H9 (cell line): Measurements from ENCODE around the gene ZNF738. TPM values are rescaled to one million over a fixed set of nuclear protein-coding genes. Genes with fewer than 3 reads are reported as not detected.

Experiments used
- DNase-seq: peaks from one replicate; pipeline ENCODE4 v3.0.0-alpha.2; 2017
- H2AFZ ChIP-seq: one replicate; pipeline ENCODE4 v1.6.1; 2013; ENCODE audit warnings: mild to moderate bottlenecking, low read length, control low read depth, moderate library complexity
- H2AK5ac ChIP-seq: 2 replicates; pipeline ENCODE4 v1.6.1; 2013; ENCODE audit warnings: low read length, control low read depth, mixed read lengths; ENCODE audit not compliant: insufficient read length
- H2BK120ac ChIP-seq: one replicate; pipeline ENCODE4 v1.6.1; 2013; ENCODE audit warnings: low read depth, mild to moderate bottlenecking, low read length, control low read depth, inconsistent platforms; ENCODE audit not compliant: poor library complexity, severe bottlenecking
- H2BK12ac ChIP-seq: 2 replicates; pipeline ENCODE4 v1.6.1; 2013; ENCODE audit warnings: low read length, control low read depth, mixed read lengths, low read depth; ENCODE audit not compliant: insufficient read length
- H2BK15ac ChIP-seq: 2 replicates; pipeline ENCODE4 v1.6.1; 2013; ENCODE audit warnings: low read depth, low read length, control low read depth
- H2BK20ac ChIP-seq: one replicate; pipeline ENCODE4 v1.6.1; 2013; ENCODE audit warnings: low read depth, mild to moderate bottlenecking, low read length, control low read depth, inconsistent platforms; ENCODE audit not compliant: poor library complexity, severe bottlenecking
- H2BK5ac ChIP-seq: 2 replicates; pipeline ENCODE4 v1.6.1; 2013; ENCODE audit warnings: low read length, control low read depth, mixed read lengths; ENCODE audit not compliant: insufficient read length
- H3K14ac ChIP-seq: 2 replicates; pipeline ENCODE4 v1.6.1; 2013; ENCODE audit warnings: low read length, control low read depth; ENCODE audit not compliant: insufficient read depth
- H3K18ac ChIP-seq: 2 replicates; pipeline ENCODE4 v1.6.1; 2013; ENCODE audit warnings: low read depth, mild to moderate bottlenecking, mixed read lengths, low read length, control low read depth; ENCODE audit not compliant: insufficient read length
- H3K23ac ChIP-seq: 2 replicates; pipeline ENCODE4 v1.6.1; 2013; ENCODE audit warnings: low read length, control low read depth, mixed read lengths, low read depth; ENCODE audit not compliant: insufficient read length
- H3K23me2 ChIP-seq: 2 replicates; pipeline ENCODE4 v1.6.1; 2013; ENCODE audit warnings: low read depth, mild to moderate bottlenecking, mixed read lengths, low read length, control low read depth; ENCODE audit not compliant: insufficient read length, poor library complexity, severe bottlenecking
- H3K27ac ChIP-seq: 2 replicates; pipeline ENCODE4 v1.5.1; 2013; ENCODE audit warnings: low read length, control low read depth, mixed read lengths, low read depth; ENCODE audit not compliant: insufficient read length
- H3K27me3 ChIP-seq: 2 replicates; pipeline ENCODE4 v1.6.1; 2013; ENCODE audit warnings: low read length, control low read depth, inconsistent platforms; ENCODE audit not compliant: insufficient read depth
- H3K4ac ChIP-seq: 2 replicates; pipeline ENCODE4 v1.6.1; 2013; ENCODE audit warnings: low read depth, mild to moderate bottlenecking, control low read depth, inconsistent platforms, low read length, moderate library complexity
- H3K4me1 ChIP-seq: 2 replicates; pipeline ENCODE4 v1.6.1; 2013; ENCODE audit warnings: low read length, control low read depth, inconsistent platforms; ENCODE audit not compliant: insufficient read depth
- H3K4me2 ChIP-seq: 2 replicates; pipeline ENCODE4 v1.6.1; 2013; ENCODE audit warnings: low read length, control low read depth, mixed read lengths; ENCODE audit not compliant: insufficient read length, insufficient read depth
- H3K56ac ChIP-seq: 2 replicates; pipeline ENCODE4 v1.6.1; 2013; ENCODE audit warnings: low read depth, mild to moderate bottlenecking, mixed read lengths, low read length, control low read depth; ENCODE audit not compliant: insufficient read length
- H3K79me1 ChIP-seq: 2 replicates; pipeline ENCODE4 v1.6.1; 2013; ENCODE audit warnings: low read depth, mild to moderate bottlenecking, moderate library complexity, low read length, control low read depth, inconsistent platforms; ENCODE audit not compliant: insufficient read depth, poor library complexity, severe bottlenecking
- H3K79me2 ChIP-seq: 2 replicates; pipeline ENCODE4 v1.6.1; 2013; ENCODE audit warnings: low read length, control low read depth, inconsistent platforms; ENCODE audit not compliant: insufficient read depth
- H3K9ac ChIP-seq: 2 replicates; pipeline ENCODE4 v1.6.1; 2013; ENCODE audit warnings: low read length, control low read depth, mixed read lengths; ENCODE audit not compliant: insufficient read length; ENCODE audit errors: extremely low read depth
- H3K9me3 ChIP-seq: one replicate; pipeline ENCODE4 v1.6.1; 2013; ENCODE audit warnings: low read depth, low read length, inconsistent platforms; ENCODE audit not compliant: control insufficient read depth
- H3T11ph ChIP-seq: one replicate; pipeline ENCODE4 v1.6.1; 2013; ENCODE audit warnings: mild to moderate bottlenecking, low read length, control low read depth, inconsistent platforms
- H4K20me1 ChIP-seq: one replicate; pipeline ENCODE4 v1.6.1; 2013; ENCODE audit not compliant: control insufficient read depth, insufficient read length, insufficient read depth
- H4K5ac ChIP-seq: 2 replicates; pipeline ENCODE4 v1.6.1; 2013; ENCODE audit warnings: low read depth, mild to moderate bottlenecking, mixed read lengths, low read length, control low read depth; ENCODE audit not compliant: insufficient read length
- H4K8ac ChIP-seq: replicated peaks from 2 replicates; pipeline ENCODE4 v1.6.1; 2013; ENCODE audit warnings: low read length, control low read depth, mixed read lengths, low read depth; ENCODE audit not compliant: insufficient read length
- H4K91ac ChIP-seq: 2 replicates; pipeline ENCODE4 v1.6.1; 2013; ENCODE audit warnings: low read depth, mild to moderate bottlenecking, moderate library complexity, mixed read lengths, low read length, control low read depth; ENCODE audit not compliant: insufficient read length
- H3K27ac Mint-ChIP-seq, 3 experiments: 2 replicates in 2 of 3; 3 replicates in 1 of 3; pipeline ENCODE4 v1.8.0; 2020 to 2021; ENCODE audit warnings: mixed read lengths in 3 of 3, mild to moderate bottlenecking in 1 of 3, moderate library complexity in 1 of 3
- H3K27me3 Mint-ChIP-seq: 2 replicates; pipeline ENCODE4 v1.8.0; 2021; ENCODE audit warnings: low read depth, mild to moderate bottlenecking, moderate library complexity, mixed read lengths
- H3K36me3 Mint-ChIP-seq, 3 experiments: 2 replicates in 2 of 3; 3 replicates in 1 of 3; pipeline ENCODE4 v1.8.0; 2020 to 2021; ENCODE audit warnings: low read depth in 3 of 3, mixed read lengths in 3 of 3; ENCODE audit not compliant: insufficient read depth in 1 of 3
- H3K4me1 Mint-ChIP-seq, 2 experiments: 2 replicates each; pipeline ENCODE4 v1.8.0; 2020; ENCODE audit warnings: mixed read lengths in 2 of 2
- H3K4me3 Mint-ChIP-seq, 2 experiments: 2 replicates in 1 of 2; 3 replicates in 1 of 2; pipeline ENCODE4 v1.8.0; 2020 to 2021; ENCODE audit warnings: mild to moderate bottlenecking in 2 of 2, mixed read lengths in 2 of 2, moderate library complexity in 1 of 2
- H3K9me3 Mint-ChIP-seq, 2 experiments: 2 replicates in 1 of 2; 3 replicates in 1 of 2; pipeline ENCODE4 v1.8.0; 2020; ENCODE audit warnings: mild to moderate bottlenecking in 2 of 2, mixed read lengths in 2 of 2, moderate library complexity in 1 of 2
- CTCF ChIP-seq: fragments of 200-600 bp; sonication (generic); conservative IDR thresholded peaks from 3 replicates; pipeline ENCODE4 v1.8.0; 2021; ENCODE audit warnings: antibody characterized with exemption, mild to moderate bottlenecking
- WGBS: extraction: QIAGEN DNeasy Blood & Tissue Kit; methylation state at CpG from one replicate; pipeline ENCODE4 v1.1.7; 2013; ENCODE audit warnings: missing lambda C conversion rate, low lambda C conversion rate, mixed read lengths; ENCODE audit not compliant: insufficient read length; ENCODE audit errors: extremely low coverage; 5-methylcytosine and 5-hydroxymethylcytosine counted together
- total RNA-seq: library from RNA; stranded (reverse); gene quantifications from 2 replicates; pipeline ENCODE4 v1.2.1, GENCODE V29; 2021

ZNF738 gene
- total RNA-seq, 1 experiment from 2014 or later = 63.3 TPM

- TF ChIP-seq CTCF = no peak
Measured at GRCh38 chr19:21321996-21322395, 36.8 kb upstream of the ZNF738 start.

More at GRCh38 chr19:21321996-21322395, 36.8 kb upstream of the ZNF738 start:
- no peak overlapping the region for H2BK120ac ChIP-seq
- no peaks in the 10 kb centered on the region; the same call in 1 of the 2 replicates for H3K27me3 Mint-ChIP-seq
- H3K27ac Mint-ChIP-seq = peak overlapping the region in 2 of 3 experiments; percentile 59 to 88; a peak in 4 of 7 replicates
- peaks cover 13 to 15% of the 10 kb centered on the region in 2 experiments for H3K9me3 Mint-ChIP-seq
- H3K23ac ChIP-seq = no peak overlapping the region
- H3K14ac ChIP-seq = no peak overlapping the region
- H4K20me1 ChIP-seq = no peaks in the 10 kb centered on the region
- no peak overlapping the region for H2BK12ac ChIP-seq
- no peak for DNase-seq
- H3K4me2 ChIP-seq = no peak overlapping the region
- no peaks in the 10 kb centered on the region; the same call in 1 of the 2 replicates for H3K4me1 ChIP-seq
- H3K4ac ChIP-seq = no peak overlapping the region
- no peak overlapping the region for H2BK5ac ChIP-seq
- no peak overlapping the region for H2BK20ac ChIP-seq
- no peaks in the 10 kb centered on the region for H3K27me3 ChIP-seq
- no peak overlapping the region for H4K91ac ChIP-seq
- no peak overlapping the region for H3K18ac ChIP-seq
- no CpG with 5 or more reads among the region's 4 CpGs for WGBS
- peaks cover 53 to 56% of the 10 kb centered on the region in 2 experiments for H3K4me1 Mint-ChIP-seq
- peaks cover 9% of the 10 kb centered on the region for H3K79me1 ChIP-seq
- H3K79me2 ChIP-seq = peaks cover 24% of the 10 kb centered on the region; the same call in 1 of the 2 replicates
- H3K27ac ChIP-seq = no peak overlapping the region
- H2BK15ac ChIP-seq = no peak overlapping the region
- H4K5ac ChIP-seq = no peak overlapping the region
- no peak overlapping the region for H3T11ph ChIP-seq
- H3K23me2 ChIP-seq = no peaks in the 10 kb centered on the region
- H4K8ac ChIP-seq = no peak overlapping the region
- no peak overlapping the region for H3K56ac ChIP-seq
- H3K4me3 Mint-ChIP-seq = peak overlapping the region in 1 of 2 experiments; percentile 45; a peak in 1 of 5 replicates
- H3K36me3 Mint-ChIP-seq = peaks cover 21 to 34% (median 25%) of the 10 kb centered on the region in 3 experiments
- H2AK5ac ChIP-seq = no peak overlapping the region
- no peak overlapping the region for H3K9ac ChIP-seq
- H2AFZ ChIP-seq = no peak overlapping the region
- H3K9me3 ChIP-seq = no peaks in the 10 kb centered on the region
